GM19023 (cell line): ENCODE results near the gene CACNA1D.
A peak's percentile ranks its signal among the peaks of the same experiment; 100 is the strongest.

Experiments used
- ATAC-seq: cut with Tn5 transposase; IDR thresholded peaks from one replicate; pipeline ENCODE4 v1.9.1; 2021; ENCODE audit warnings: mild to moderate bottlenecking, moderate library complexity; ENCODE audit not compliant: unreplicated experiment

The CACNA1D gene

DNA sequence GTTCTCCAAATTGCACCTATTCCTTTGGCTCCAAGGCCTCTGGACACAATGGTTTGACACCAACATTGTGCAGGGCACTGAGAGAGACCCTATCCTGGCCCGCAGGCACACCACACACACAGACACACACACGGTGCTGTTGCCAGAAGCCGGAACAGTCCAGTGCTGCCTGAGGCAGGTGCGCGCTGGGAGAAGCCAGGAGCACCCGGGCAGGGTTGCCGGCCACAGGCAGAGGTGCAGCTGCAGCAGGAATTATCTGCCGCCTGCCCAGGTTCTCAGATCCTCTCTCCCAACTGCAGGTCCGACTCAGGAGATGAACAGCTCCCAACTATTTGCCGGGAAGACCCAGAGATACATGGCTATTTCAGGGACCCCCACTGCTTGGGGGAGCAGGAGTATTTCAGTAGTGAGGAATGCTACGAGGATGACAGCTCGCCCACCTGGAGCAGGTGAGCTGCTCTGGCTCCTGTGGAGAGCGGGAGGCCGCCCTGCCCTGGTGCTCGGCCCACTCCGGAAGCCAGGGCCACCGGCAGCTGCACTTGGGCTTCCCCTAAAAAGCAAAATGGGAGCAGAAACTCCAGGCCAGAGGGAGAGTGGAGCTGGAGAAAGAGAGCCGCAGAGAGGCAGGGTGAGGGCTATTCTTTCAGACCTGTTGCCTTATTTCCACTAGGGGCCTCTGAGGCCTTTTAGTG lies 308.9 kb downstream of the CACNA1D start:
- no peak for ATAC-seq

GRCh38 chr3:53803816-53804695 lies 309.6 kb downstream of the CACNA1D start:
- no peak for ATAC-seq

DNA sequence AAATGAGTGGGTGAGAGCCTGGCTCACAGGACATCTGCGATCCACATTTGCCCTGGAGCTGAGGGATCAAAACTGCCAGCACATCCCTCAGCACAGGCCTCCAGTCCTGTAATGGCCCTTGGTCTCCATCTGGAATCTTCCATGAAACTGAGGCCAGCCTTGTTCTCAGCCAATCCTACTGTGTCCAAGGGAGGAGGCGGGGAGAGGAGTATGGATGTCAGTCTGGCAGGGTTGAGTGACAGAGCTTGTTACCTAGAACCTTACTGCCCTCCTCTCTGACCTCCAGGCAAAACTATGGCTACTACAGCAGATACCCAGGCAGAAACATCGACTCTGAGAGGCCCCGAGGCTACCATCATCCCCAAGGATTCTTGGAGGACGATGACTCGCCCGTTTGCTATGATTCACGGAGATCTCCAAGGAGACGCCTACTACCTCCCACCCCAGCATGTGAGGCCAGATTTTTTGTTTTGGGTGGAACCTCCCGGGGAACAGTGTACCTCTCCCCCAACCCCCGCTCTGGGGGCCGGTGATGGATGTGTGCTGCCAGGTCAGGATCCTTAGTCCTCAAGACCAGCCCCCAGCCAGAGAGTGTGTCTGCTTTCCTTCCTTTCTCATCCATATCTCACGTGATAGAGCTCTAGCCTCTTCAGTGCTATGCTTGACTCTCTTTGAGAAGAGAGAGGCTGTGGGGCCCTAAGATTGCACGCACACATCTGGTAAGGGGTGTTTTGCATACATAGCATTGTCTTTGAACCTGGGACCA lies 310.5 kb downstream of the CACNA1D start:
- ATAC-seq = peak; percentile 66

GRCh38 chr3:53805463-53806159 lies 311.2 kb downstream of the CACNA1D start:
- ATAC-seq = no peak

GRCh38 chr3:53806182-53807116 lies 312.0 kb downstream of the CACNA1D start:
- ATAC-seq = peak; percentile 46

- ATAC-seq = peak; percentile 15
Observed at GRCh38 chr3:53807117-53807810, 312.9 kb downstream of the CACNA1D start.

- ATAC-seq = no peak
Observed at GRCh38 chr3:53808496-53808895, 314.1 kb downstream of the CACNA1D start.

DNA sequence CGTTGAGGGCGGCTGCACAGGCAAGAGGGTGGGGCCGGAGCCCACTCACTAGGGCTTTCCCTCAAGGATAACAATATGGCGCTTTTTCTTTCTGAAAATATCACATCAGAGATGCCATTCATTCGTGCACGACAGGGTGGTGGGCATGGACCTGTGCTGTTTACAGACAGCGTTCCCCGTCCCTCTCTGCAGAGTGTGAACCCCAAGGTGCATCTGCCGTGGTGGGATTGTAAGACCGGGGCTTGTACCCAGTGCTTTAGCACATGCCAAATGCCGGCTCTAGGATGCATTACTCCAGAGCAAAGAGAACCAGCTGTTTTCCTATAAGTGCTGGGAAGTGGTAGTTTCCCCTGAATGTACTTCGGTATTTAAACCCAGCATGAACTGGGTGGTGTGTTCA lies 314.9 kb downstream of the CACNA1D start:
- no peak for ATAC-seq

DNA sequence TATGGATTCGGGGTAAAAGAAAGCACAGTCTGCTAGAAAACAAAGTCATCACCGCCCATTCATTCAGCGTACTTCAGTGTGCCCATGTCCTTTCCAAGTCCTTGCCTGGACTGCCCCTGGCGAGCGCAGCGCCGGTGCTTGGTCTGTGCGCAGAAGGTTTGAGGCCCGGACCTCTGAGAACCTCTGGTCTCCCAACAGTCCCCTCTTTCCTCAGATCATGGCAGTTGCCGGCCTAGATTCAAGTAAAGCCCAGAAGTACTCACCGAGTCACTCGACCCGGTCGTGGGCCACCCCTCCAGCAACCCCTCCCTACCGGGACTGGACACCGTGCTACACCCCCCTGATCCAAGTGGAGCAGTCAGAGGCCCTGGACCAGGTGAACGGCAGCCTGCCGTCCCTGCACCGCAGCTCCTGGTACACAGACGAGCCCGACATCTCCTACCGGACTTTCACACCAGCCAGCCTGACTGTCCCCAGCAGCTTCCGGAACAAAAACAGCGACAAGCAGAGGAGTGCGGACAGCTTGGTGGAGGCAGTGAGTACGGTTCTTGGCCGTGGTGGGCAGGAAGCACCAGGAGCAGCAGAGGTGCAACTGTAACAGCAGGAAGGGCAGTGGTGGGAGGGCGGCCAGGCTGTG lies 315.5 kb downstream of the CACNA1D start:
- no peak for ATAC-seq

- ATAC-seq = no peak
Observed at GRCh38 chr3:53811143-53811927, 316.9 kb downstream of the CACNA1D start.

- no peak for ATAC-seq
Observed at GRCh38 chr3:53812434-53812833, 318.0 kb downstream of the CACNA1D start.

- no peak for ATAC-seq
Observed at GRCh38 chr3:53813229-53813628, 318.8 kb downstream of the CACNA1D start.

DNA sequence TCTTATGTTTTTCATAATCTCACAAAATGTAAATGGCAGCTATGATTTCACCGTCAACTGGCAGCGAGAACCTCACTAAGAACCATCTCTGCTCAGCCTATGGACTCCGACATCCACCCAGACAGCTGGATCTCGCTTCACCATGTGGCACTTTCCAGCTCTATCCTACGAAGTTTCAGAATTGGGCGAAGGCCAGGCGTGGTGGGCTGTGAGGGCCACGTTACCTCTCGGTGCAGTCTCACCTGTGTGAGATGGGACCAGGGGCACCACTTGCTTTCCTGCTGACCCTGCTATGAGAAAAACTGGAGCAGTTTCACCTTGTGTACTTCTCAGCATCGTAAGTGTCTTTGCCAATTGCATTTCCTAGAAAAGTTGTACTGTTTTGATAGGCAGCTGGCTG lies 319.5 kb downstream of the CACNA1D start:
- no peak for ATAC-seq

GRCh38 chr3:53815067-53815466 lies 320.7 kb downstream of the CACNA1D start:
- ATAC-seq = no peak

DNA sequence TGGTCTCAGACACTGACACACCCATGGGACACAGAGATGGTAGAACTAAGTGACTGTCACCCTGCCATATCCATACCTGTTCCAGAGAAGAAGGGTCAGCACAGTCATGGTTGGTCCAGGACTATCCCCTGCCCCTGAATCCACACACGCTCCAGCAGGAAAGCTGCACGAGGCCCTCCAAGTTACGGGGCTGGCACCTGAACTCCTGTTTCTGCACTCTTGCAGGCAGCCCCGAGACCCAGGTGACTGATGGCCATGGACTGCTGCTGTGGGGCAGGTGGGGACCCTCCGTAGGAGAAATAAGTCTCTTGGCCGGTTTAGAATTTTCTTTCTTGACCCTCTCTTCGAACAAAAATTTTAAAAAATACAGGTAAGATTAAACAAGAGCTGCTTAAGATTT lies 321.2 kb downstream of the CACNA1D start:
- no peak for ATAC-seq

GRCh38 chr3:53816425-53816824 lies 322.0 kb downstream of the CACNA1D start:
- no peak for ATAC-seq

DNA sequence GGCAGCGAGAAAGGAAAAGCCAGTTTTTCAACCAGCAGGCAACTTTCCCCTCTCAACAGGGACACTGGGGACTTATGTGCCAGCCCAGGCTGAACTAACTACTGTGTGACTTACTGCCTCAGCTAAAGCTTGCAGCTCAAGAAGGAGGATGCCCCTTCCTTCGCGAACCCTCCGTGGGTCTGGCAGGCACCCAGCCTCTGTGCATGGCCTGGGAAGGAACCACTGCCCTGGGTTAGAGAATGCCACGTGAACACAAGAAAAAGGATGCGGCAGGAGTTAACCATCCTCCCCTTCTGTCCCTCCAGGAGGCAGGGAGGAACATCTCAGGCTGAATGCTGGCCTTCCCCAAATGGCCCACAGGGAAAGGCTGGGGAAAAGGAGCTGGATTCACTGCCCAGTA lies 322.8 kb downstream of the CACNA1D start:
- ATAC-seq = no peak

DNA sequence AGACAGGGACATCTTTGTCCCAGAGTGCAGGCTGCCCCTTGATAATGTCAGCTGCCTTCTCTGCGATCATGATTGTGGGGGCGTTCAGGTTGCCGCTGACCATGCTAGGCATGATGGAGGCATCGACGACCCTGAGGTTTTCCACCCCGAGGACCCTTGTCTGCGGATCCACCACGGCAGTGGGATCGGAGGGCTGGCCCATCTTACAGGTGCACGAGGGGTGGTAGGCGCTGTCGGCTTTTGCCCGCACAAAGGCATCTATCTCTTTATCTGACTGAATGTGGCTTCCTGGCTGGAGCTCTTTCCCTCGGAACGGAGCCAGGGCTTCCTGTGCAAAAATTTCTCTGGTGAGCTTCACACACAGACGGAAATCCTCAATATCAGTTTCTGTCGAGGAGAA lies 323.4 kb downstream of the CACNA1D start:
- ATAC-seq = no peak
